NT2/D1 (cell line): ENCODE data around the gene HMGB3.

Experiments used
- DNase-seq: peaks from one replicate; pipeline ENCODE4 v3.0.0-alpha.2; 2011; ENCODE audit warnings: low read depth, low spot score
- H3K27me3 ChIP-seq: 2 replicates; pipeline ENCODE4 v1.6.0; 2011; ENCODE audit warnings: mild to moderate bottlenecking; ENCODE audit not compliant: insufficient read length, insufficient read depth
- H3K36me3 ChIP-seq: 2 replicates; pipeline ENCODE4 v1.6.1; 2011; ENCODE audit warnings: mild to moderate bottlenecking, low read length, mixed read lengths; ENCODE audit not compliant: insufficient read depth, insufficient read length
- H3K4me1 ChIP-seq: 2 replicates; pipeline ENCODE4 v1.5.1; 2011; ENCODE audit not compliant: insufficient read depth, insufficient read length
- H3K4me3 ChIP-seq: 2 replicates; pipeline ENCODE4 v1.5.1; 2011; ENCODE audit warnings: low read depth; ENCODE audit not compliant: insufficient read length
- H3K9ac ChIP-seq: 2 replicates; pipeline ENCODE4 v1.6.0; 2011; ENCODE audit warnings: low read depth; ENCODE audit not compliant: insufficient read length
- H3K9me3 ChIP-seq: 2 replicates; pipeline ENCODE4 v1.5.1; 2011; ENCODE audit warnings: mild to moderate bottlenecking, low read length; ENCODE audit not compliant: insufficient read depth
- SUZ12 ChIP-seq: IDR thresholded peaks from 2 replicates; pipeline ENCODE4 v1.6.1; 2011; ENCODE audit not compliant: insufficient read length, insufficient read depth; ENCODE audit errors: extremely low read depth
- YY1 ChIP-seq: IDR thresholded peaks from 2 replicates; pipeline ENCODE4 v1.6.1; 2011; ENCODE audit not compliant: insufficient read length, insufficient read depth
- ZNF274 ChIP-seq: IDR thresholded peaks from 2 replicates; pipeline ENCODE4 v1.6.1; 2011; ENCODE audit warnings: mild to moderate bottlenecking, low read depth, low read length

The HMGB3 gene

DNA sequence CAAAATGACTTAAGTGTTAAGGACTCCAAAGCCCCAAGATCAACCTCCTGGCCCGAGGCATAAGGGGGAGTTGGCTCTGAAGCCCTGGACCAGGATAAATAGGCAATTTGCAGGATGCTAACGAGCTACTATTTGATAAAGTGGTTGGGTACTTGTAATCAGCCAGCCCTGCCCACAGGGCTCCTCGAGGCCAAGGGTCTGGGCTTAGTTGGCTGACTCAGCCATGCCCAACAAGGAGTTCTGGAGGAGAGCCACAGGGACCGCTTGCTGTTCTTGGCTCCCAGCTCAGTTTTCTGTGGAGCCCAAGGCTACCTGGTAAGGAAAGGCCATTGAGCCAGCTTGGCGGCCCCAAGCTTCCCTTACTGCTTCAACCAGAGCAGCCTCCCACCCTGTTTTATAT, 7.8 kb downstream of the HMGB3 start:
- no peaks in the 10 kb centered on the region for H3K4me1 ChIP-seq
- no peak overlapping the region for H3K4me3 ChIP-seq
- peaks cover 5% of the 10 kb centered on the region for H3K36me3 ChIP-seq
- no peaks in the 10 kb centered on the region for H3K27me3 ChIP-seq
- H3K9me3 ChIP-seq: no peaks in the 10 kb centered on the region
- H3K9ac ChIP-seq: no peak overlapping the region
- TF ChIP-seq ZNF274 (no peak), SUZ12 (no peak), YY1 (no peak)
- DNase-seq: no peak

DNA sequence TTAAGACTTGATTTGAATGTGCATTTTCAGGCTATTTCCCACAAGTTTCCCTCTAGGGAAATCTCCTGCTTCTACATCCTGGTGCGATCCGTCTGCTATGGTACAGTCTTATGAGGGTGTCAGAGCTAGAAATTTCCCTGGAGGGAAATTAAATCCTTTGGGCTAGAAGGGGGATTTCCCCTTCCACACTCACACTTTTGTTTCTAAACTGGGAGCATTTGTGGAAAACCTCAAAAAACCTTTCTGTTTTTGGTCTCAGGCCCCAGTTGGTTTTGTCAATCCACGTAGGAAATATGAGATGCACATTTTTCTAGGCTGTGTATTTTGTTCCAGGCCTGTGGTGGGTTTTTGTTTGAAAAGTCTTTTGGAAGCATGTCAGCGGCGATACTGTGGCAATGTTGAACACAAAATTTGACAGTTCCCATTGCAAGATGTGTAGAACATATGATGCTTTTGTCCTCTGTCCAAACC, 17.8 kb downstream of the HMGB3 start:
- no peaks in the 10 kb centered on the region for H3K36me3 ChIP-seq
- DNase-seq: no peak
- H3K9ac ChIP-seq: no peak overlapping the region
- H3K4me3 ChIP-seq: no peak overlapping the region
- H3K27me3 ChIP-seq: no peaks in the 10 kb centered on the region
- no peaks in the 10 kb centered on the region for H3K9me3 ChIP-seq
- TF ChIP-seq YY1: no peak
- H3K4me1 ChIP-seq: no peaks in the 10 kb centered on the region

DNA sequence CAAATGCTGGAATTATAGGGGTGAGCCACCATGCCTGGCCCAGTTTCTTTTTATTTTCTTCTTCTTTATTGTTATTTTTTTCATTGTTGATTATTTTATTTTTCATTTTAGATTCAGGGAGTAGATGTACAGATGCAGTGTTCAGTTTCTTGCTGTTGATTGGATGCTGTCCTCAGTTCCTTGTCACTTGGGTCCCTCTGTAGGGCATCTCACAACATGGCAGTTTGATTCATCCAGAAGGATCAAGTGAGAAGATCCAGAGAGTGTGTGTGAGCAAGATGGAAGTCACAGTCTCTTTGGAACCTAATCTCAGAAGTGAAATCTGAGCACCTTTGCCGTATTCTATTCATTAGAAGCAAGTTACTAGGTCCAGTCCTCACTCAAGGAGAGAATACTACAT, 20.9 kb downstream of the HMGB3 start:
- TF ChIP-seq SUZ12 (no peak), ZNF274 (no peak), YY1 (no peak)
- Histone ChIP-seq H3K9ac (no peak overlapping the region), H3K4me3 (no peak overlapping the region), H3K4me1 (no peaks in the 10 kb centered on the region), H3K27me3 (no peaks in the 10 kb centered on the region), H3K36me3 (no peaks in the 10 kb centered on the region), H3K9me3 (no peaks in the 10 kb centered on the region)
- no peak for DNase-seq

DNA sequence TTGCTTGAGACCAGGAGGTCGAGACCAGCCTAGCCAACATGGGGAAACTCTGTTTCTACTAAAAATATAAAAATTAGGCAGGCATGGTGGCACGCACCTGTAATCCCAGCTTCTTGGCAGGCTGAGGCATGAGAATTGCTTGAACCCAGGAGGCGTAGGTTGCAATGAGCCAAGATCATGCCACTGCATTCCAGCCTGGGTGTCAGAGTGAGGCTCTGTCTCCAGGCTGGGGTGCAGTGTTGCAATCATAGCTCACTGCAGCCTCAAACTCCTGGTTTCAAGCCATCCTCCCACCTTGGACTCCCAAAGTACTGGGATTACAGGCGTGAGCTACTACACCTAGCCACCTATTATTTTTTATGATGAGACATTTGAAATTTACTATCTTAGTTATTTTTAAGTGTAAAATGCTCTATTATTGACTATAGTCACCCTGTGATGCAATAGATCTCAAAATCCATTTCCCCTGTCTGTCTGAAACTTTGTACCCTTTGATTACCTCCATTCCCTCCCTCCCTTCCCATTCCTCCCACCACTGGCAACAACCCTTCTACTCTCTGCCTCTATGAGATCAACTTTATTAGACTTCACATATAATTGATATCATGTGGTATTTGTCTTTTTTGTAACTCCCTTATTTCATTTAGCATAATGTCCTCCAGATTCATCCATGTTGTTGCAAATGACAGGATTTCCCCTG, 23.4 kb downstream of the HMGB3 start:
- no peak for TF ChIP-seq YY1
- Histone ChIP-seq H3K4me3 (no peak overlapping the region), H3K9ac (no peak overlapping the region), H3K4me1 (no peaks in the 10 kb centered on the region), H3K36me3 (no peaks in the 10 kb centered on the region), H3K27me3 (no peaks in the 10 kb centered on the region), H3K9me3 (no peaks in the 10 kb centered on the region)
- DNase-seq: no peak

DNA sequence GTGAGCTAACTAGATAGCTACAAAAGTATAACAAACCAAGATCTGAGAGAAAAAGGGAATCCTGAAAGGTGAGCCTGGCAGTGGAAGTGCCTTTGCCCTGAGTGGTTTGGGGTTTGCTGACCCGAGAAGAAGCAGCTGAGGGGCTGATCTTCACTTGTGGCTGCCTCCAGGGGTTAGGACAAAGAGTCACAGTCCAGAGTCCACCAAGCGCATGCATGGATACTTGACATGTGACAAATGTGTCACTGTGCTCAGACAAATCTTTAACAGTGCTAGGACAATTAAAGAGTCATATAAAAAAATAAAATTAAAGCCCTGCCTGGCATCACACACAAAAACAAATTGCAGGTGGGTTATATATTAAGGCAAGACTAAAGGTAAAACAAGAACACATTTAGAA, 26.4 kb downstream of the HMGB3 start:
- H3K27me3 ChIP-seq: no peaks in the 10 kb centered on the region
- no peak for DNase-seq
- no peaks in the 10 kb centered on the region for H3K36me3 ChIP-seq
- no peak for TF ChIP-seq SUZ12
- no peak for TF ChIP-seq YY1
- H3K9me3 ChIP-seq: peaks cover 9% of the 10 kb centered on the region; the same call in 1 of the 2 replicates
- H3K9ac ChIP-seq: no peak overlapping the region
- no peak overlapping the region for H3K4me3 ChIP-seq
- no peaks in the 10 kb centered on the region for H3K4me1 ChIP-seq

DNA sequence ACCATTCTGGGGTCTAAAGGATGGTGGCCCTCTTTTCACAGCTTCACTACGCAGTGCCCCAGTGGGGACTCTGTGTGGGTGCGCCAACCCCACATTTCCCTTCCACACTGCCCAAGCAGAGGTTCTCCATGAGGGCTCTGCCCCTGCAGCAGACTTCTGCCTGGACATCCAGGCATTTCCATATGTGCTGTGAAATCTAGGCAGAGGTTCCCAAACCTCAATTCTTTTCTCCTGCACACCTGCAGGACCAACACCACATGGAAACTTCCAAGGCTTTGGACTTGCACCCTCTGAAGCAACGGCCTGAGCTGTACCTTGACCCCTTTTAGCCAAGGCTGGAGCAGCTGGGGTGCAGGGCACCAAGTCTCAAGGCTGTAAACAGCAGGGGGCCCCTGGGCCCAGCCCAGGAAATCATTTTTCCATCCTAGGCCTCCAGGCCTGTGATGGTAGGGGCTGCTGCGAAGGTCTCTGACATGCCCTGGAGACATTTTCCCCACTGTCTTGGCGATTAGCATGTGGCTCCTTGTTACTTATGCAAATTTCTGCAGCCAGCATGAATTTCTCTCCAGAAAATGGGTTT, 30.1 kb downstream of the HMGB3 start:
- H3K4me3 ChIP-seq: no peak overlapping the region
- DNase-seq: no peak

DNA sequence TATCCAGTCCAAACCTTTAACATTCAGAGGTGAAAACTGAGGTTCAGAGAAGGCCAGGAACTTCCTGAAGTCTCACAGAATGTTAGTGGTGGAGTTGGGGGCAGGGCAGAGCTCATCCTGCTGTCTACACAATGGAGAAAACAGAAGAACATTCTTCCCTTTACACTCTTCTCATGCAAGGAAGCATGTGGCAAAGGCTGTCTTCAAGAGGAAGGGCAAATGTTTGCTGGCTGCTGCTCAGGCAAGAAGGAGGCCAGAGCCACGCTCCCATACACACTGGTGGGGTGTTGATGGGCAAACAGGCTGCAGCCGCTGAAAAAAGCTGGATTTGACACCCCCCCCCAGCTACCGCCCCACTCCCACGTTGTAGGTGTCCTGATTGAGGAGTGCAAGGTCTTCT, 32.5 kb downstream of the HMGB3 start:
- Histone ChIP-seq H3K27me3 (no peaks in the 10 kb centered on the region), H3K36me3 (no peaks in the 10 kb centered on the region), H3K4me3 (no peak overlapping the region), H3K9me3 (peaks cover 9% of the 10 kb centered on the region; the same call in 1 of the 2 replicates), H3K4me1 (no peaks in the 10 kb centered on the region), H3K9ac (no peak overlapping the region)
- TF ChIP-seq ZNF274 (no peak), YY1 (no peak), SUZ12 (no peak)
- DNase-seq: no peak

More for the DNA sequence above, 30.1 kb downstream of the HMGB3 start:
- no peak overlapping the region for H3K9ac ChIP-seq
- no peaks in the 10 kb centered on the region for H3K4me1 ChIP-seq
- peaks cover 9% of the 10 kb centered on the region; the same call in 1 of the 2 replicates for H3K9me3 ChIP-seq
- no peaks in the 10 kb centered on the region for H3K27me3 ChIP-seq
- no peaks in the 10 kb centered on the region for H3K36me3 ChIP-seq
- TF ChIP-seq SUZ12: no peak
- no peak for TF ChIP-seq YY1
- TF ChIP-seq ZNF274: no peak
